Activated CD8-positive, alpha-beta T cell treated with anti-CD3 and anti-CD28 coated beads, Interleukin-2, amount 10 ng/mL, durations not matched to agents 7 days and 5 days (primary cell): ENCODE data around the gene KIAA0753. TPM values are rescaled to one million over a fixed set of nuclear protein-coding genes. Genes with fewer than 3 reads are reported as not detected.

Experiments used
- ATAC-seq: fragments of 150-1000 bp; cut with Tn5 transposase; one replicate; pipeline ENCODE4 v1.10.0; 2021; ENCODE audit warnings: moderate library complexity
- CTCF ChIA-PET: fragments of 350-600 bp; sonication (Branson Sonifier 250); formaldehyde crosslinking; loops from one replicate; lab custom pipeline; 2021; ENCODE audit warnings: antibody characterized with exemption; lab: Charles Lee
- POLR2A ChIA-PET: fragments of 350-600 bp; sonication (Branson Sonifier 250); formaldehyde crosslinking; loops from one replicate; lab custom pipeline; 2021; ENCODE audit warnings: antibody characterized with exemption; lab: Charles Lee
- DNase-seq: peaks from one replicate; pipeline ENCODE4 v3.0.0-alpha.2; 2020
- H3K27ac Mint-ChIP-seq: one replicate; pipeline ENCODE4 v1.8.0; 2021; ENCODE audit warnings: mild to moderate bottlenecking, mixed read lengths
- H3K27me3 Mint-ChIP-seq: one replicate; pipeline ENCODE4 v1.8.0; 2021; ENCODE audit warnings: low read depth, mixed read lengths
- H3K36me3 Mint-ChIP-seq: one replicate; pipeline ENCODE4 v1.8.0; 2021; ENCODE audit warnings: low read depth, mixed read lengths
- H3K4me1 Mint-ChIP-seq: one replicate; pipeline ENCODE4 v1.8.0; 2021; ENCODE audit warnings: low read depth, mixed read lengths
- H3K4me3 Mint-ChIP-seq: one replicate; pipeline ENCODE4 v1.8.0; 2021; ENCODE audit warnings: mild to moderate bottlenecking, mixed read lengths
- H3K9me3 Mint-ChIP-seq: one replicate; pipeline ENCODE4 v1.8.0; 2022; ENCODE audit warnings: mixed read lengths; ENCODE audit not compliant: insufficient read depth
- total RNA-seq, 2 experiments: library from RNA; stranded (reverse); gene quantifications; one replicate each; pipeline ENCODE4 v1.2.3, GENCODE V29; 2021

Gene KIAA0753
- total RNA-seq, 2 experiments from 2014 or later = 14.0 to 19.5 TPM

DNA sequence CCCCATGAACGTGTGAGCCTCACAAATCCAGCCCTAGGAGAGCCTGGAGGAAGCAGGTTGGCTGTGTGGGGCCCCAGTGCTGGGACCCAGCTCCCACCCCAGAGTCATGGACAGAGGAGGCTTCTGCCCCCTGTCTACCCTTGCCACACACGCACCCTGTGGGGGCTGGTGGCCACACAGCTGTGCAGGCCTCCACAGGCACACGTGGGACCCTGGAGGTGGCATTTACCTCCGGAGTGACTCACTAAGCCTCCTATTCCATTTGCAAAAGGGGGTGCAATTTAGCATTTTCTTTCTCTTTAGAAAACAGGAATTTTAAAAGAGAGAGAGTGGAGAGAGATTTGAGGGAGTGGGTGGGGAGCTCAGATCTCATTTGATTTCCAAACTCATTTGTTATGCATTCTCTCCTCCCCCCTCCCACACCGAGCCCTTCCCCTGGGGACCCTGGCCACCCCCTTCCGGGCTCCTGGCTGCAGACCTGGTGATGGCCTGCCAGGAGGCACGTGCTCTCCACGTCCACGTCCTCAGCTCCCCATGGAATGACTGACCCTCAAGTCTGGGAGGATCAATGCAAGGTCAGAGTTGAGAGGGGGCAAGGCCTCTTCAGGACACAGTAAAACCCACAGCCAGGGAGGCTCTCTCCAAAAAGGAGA lies 91.0 kb downstream of the KIAA0753 start:
- DNase-seq = no peak
- Mint-ChIP-seq H3K9me3 (no peaks in the 10 kb centered on the region), H3K4me1 (peaks cover 21% of the 10 kb centered on the region), H3K27me3 (peaks cover 16% of the 10 kb centered on the region), H3K4me3 (no peak overlapping the region), H3K27ac (peak overlapping the region; percentile 79), H3K36me3 (no peaks in the 10 kb centered on the region)
- ATAC-seq = no peak
- ChIA-PET POLR2A (interaction anchor here (1.3 kb wide), 1 partner anchor 90 kb away, joined by 3 read pairs; a partner anchor contains a TSS), CTCF (interaction anchor here (0.9 to 1.4 kb wide), 2 partner anchors 10 to 28 kb away, joined by 3 read pairs; no protein-coding TSS in a partner anchor)

DNA sequence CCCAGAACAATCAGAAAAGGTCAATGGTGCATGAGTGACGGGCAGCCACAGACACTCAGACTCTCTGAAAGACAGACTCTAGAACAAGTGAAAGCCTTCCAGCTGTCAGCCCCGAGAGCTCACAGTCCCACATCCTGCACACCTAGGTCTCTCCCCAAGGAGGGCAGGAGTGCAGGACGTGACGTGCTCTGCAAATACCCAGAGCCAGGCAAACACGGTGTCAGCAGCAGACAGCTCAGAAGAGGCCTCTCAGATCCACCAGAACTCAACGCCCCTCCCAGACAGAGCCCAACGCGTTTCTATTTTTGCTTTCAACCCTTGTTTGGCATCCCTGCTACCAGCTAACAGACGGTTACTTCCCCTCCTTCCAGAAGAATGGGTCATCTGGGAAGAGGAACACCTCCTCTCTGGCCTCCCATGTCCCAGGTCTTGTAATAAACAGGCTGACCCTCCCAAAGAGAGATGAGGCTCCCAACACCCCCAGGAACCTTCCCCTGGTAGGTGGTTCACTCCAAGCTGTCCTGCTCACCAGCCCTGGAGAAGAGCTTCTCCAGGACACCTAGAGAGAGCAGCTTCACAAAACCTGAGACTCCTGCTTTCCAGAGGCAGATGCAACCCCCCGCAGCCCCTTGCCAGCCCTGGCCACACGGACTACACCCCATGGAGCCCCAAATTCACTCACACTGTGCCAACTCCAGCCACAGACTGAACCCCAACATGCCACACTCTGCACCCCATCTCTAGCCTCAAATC lies 91.8 kb downstream of the KIAA0753 start:
- POLR2A ChIA-PET = interaction anchor here (1.1 to 1.3 kb wide), 2 partner anchors 27 to 91 kb away, joined by 3 to 5 read pairs; a partner anchor contains a TSS
- CTCF ChIA-PET = interaction anchor here (0.9 to 1.7 kb wide), 4 partner anchors 11 to 113 kb away, joined by 3 to 5 read pairs (median 3); no protein-coding TSS in a partner anchor
- ATAC-seq = peak; percentile 87
- Mint-ChIP-seq H3K4me3 (no peak overlapping the region), H3K9me3 (no peaks in the 10 kb centered on the region), H3K27me3 (peaks cover 9% of the 10 kb centered on the region), H3K27ac (peak overlapping the region; percentile 79), H3K36me3 (no peaks in the 10 kb centered on the region), H3K4me1 (peaks cover 21% of the 10 kb centered on the region)
- DNase-seq = peak; percentile 70

DNA sequence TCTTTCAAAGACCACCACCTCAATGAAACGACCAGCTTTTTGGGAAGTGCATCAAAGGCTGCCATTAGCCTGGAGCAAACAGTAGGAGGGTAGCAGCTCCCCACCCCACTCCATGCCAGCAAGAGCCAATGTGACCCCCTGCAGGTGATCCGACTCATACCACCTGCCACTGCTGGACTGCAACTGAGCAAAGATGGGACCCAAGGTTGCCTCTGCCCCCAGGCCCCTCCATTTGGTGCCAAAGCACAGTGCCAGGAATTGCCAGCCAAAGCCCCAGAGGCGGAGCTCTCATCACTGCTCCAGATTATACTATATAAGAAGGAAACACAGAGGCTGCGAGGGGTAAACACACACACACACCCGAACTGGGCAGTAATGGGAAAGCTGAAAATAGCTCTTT lies 92.5 kb downstream of the KIAA0753 start:
- peak overlapping the region; percentile 79 for H3K27ac Mint-ChIP-seq
- ATAC-seq = no peak
- ChIA-PET POLR2A (interaction anchor here (1.1 kb wide), 1 partner anchor 28 kb away, joined by 5 read pairs; no protein-coding TSS in a partner anchor), CTCF (interaction anchor here (0.9 to 1.7 kb wide), 3 partner anchors 76 to 294 kb away, joined by 3 to 5 read pairs (median 3); no protein-coding TSS in a partner anchor)
- no peaks in the 10 kb centered on the region for H3K9me3 Mint-ChIP-seq
- peaks cover 21% of the 10 kb centered on the region for H3K4me1 Mint-ChIP-seq
- no peak for DNase-seq
- H3K27me3 Mint-ChIP-seq = peaks cover 2% of the 10 kb centered on the region
- no peaks in the 10 kb centered on the region for H3K36me3 Mint-ChIP-seq
- H3K4me3 Mint-ChIP-seq = no peak overlapping the region

DNA sequence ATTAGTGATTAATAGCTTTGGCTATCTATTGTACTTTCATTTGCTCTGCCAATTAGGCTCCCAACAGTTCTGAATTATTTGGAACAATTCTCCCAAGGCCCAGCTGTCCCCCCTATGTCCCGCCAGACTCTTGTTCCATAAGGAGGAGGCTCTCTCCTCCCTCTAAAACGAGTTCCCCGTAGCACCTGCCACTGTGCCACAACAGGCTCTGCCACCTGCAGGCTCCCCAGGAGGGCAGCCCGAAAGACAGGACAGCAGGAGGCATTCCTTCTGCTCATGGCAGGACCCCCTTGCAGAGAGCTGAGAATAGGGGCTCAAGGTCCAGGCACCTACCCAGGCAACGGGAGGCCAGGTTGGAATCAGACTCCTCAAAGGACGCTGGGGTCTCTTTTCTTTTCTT lies 93.2 kb downstream of the KIAA0753 start:
- peaks cover under 1% of the 10 kb centered on the region for H3K27me3 Mint-ChIP-seq
- no peak for DNase-seq
- H3K36me3 Mint-ChIP-seq = no peaks in the 10 kb centered on the region
- CTCF ChIA-PET = interaction anchor here (0.9 to 1.7 kb wide), 2 partner anchors 75 to 295 kb away, joined by 3 to 5 read pairs; no protein-coding TSS in a partner anchor
- peaks cover 21% of the 10 kb centered on the region for H3K4me1 Mint-ChIP-seq
- H3K27ac Mint-ChIP-seq = no peak overlapping the region
- no peak for ATAC-seq
- POLR2A ChIA-PET = no interaction called here
- H3K9me3 Mint-ChIP-seq = no peaks in the 10 kb centered on the region
- no peak overlapping the region for H3K4me3 Mint-ChIP-seq

DNA sequence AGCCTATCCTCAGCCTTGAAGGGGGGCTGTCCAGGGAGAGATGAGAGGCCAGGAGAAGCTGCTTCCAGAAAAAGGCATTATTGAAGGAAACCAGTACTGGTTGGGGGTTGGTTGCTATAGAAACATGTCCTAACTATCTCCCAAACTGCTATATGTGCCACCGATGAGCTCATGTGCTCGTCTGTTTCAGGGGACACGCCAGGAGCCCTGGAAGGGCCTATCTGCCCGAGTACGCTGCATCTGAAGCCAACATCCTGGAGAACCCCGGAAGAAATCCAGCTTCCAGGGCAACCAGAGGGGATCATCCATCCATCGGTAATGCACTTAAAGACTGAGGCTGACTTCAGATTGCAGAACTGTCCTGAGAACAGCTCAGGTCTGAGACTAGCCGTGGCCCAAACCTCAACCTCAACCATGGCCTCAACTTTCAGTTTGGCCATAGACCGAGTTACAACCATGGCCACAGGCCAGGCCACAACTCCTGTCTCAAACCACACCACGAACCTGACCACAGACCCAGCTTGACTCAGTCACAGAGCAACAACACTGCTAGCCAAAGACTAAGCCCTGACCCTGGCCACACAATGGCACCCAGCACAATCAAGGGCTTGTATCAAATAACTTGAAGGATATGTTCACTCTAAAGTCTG lies 94.3 kb downstream of the KIAA0753 start:
- no peak for ATAC-seq
- H3K27me3 Mint-ChIP-seq = peaks cover 3% of the 10 kb centered on the region
- H3K36me3 Mint-ChIP-seq = no peaks in the 10 kb centered on the region
- no peak for DNase-seq
- no peaks in the 10 kb centered on the region for H3K9me3 Mint-ChIP-seq
- POLR2A ChIA-PET = no interaction called here
- CTCF ChIA-PET = no interaction called here
- H3K4me3 Mint-ChIP-seq = no peak overlapping the region
- H3K27ac Mint-ChIP-seq = no peak overlapping the region
- peaks cover 21% of the 10 kb centered on the region for H3K4me1 Mint-ChIP-seq

DNA sequence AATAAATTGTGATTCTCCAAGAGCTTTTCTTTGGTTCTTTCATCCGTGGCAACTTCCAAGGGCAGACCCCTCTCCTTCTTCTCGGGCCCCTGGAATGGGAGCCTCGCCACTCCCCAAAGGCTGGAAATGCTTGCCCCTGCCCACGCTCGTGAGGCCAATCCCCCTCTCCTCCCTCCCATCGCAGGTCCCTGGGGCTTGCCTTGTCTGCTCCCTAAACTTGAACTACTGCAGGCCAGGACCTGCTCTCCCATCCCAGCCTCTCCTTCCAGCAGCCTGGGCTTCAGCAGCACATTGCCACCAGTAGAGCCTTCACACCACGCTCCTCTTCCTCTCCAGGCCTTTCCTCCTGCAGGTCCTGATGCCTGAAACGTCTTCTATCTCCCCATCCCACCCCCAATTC lies 95.2 kb downstream of the KIAA0753 start:
- H3K27ac Mint-ChIP-seq = no peak overlapping the region

DNA sequence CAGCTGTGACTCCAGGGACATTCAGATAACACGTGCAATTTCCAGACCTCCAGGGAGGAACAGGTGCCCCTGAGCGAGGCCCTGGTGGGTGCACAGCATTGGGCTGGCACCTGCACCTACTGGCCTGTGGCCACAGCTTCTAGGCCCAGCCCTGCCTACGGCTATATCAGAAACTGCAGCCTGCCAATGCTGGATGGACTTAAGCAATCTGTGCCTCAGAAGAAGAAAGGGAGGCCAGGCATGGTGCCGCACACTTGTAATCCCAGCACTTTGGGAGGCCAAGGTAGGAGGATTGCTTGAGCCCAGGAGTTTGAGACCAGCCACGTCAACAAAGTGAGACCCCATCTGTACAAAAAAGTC lies 96.5 kb downstream of the KIAA0753 start:
- POLR2A ChIA-PET = no interaction called here
- no peak for DNase-seq
- Mint-ChIP-seq H3K27me3 (peaks cover 3% of the 10 kb centered on the region), H3K36me3 (no peaks in the 10 kb centered on the region), H3K27ac (no peak overlapping the region), H3K4me3 (no peak overlapping the region), H3K9me3 (no peaks in the 10 kb centered on the region), H3K4me1 (peaks cover 16% of the 10 kb centered on the region)
- ATAC-seq = no peak
- CTCF ChIA-PET = no interaction called here

More for the DNA sequence above, 95.2 kb downstream of the KIAA0753 start:
- CTCF ChIA-PET = no interaction called here
- POLR2A ChIA-PET = no interaction called here
- Mint-ChIP-seq H3K36me3 (no peaks in the 10 kb centered on the region), H3K27me3 (peaks cover 3% of the 10 kb centered on the region), H3K9me3 (no peaks in the 10 kb centered on the region), H3K4me3 (no peak overlapping the region), H3K4me1 (peaks cover 21% of the 10 kb centered on the region)
- no peak for ATAC-seq
- no peak for DNase-seq

DNA sequence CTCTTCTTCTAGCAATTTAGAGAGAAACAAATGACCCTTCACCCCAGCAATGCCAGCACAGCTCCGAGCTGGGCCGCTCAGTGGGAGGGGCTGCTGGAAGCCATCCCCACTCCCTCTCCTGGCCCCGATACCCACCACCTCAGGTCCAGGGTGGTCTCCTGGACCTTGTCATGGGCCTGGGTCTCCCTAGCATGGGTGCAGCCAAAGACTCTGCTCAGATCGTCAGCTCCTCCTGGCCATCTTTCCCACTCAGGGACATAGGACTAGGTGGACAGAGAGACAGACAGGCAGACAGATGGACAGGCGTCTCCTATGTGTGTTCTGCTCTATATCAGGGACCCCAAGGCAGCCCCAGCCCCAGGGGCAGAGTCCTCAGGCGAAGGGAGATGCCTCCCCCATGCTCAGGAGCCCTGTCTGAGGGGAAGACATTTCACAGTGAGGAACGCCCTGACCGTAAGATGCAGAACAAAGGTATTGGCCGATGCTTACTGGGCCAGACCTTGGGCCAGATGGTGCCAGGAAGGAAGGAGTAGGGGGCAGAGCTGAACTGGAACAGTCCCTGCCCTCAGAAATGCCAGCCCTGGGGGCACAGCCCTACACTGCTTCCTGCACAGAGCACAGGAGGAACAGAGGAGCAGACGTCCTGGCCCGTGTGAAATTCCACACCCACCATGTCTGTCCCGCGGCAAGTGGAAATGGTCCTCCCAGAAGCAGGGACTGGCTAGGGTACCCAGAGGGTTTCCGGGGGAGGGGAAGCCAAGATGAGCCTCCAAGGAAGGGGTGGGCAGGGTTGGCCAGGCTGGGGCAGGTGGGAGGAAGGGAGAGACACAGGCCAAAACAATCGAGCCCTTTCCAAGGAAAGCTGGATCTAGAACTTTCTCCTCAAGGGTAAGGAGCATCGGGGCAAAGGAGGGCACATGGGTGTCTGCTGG lies 97.2 kb downstream of the KIAA0753 start:
- Mint-ChIP-seq H3K36me3 (no peaks in the 10 kb centered on the region), H3K27ac (no peak overlapping the region), H3K9me3 (no peaks in the 10 kb centered on the region), H3K4me3 (no peak overlapping the region), H3K4me1 (peaks cover 10% of the 10 kb centered on the region), H3K27me3 (peaks cover 3% of the 10 kb centered on the region)
- ChIA-PET CTCF (no interaction called here), POLR2A (no interaction called here)
- DNase-seq (no peak), ATAC-seq (no peak)

DNA sequence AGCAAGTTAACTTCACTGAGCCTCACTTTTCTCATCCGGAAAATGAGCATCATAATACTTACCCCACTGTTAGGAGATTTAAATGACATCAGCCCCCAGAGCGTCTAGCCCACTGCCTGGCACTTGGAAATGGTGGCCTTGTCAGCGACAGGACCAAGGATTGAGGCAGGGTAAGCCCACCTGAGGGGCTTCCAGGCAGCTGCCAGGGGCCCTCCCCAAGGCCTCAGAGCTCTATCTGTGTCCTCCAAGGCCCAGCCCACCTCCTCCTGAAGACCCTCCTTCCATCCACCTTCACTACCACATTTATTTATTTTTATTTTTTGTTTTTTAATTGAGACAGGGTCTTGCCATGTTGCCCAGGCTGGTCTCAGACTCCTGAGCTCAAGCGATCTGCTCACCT lies 97.9 kb downstream of the KIAA0753 start:
- Mint-ChIP-seq H3K4me3 (no peak overlapping the region), H3K27ac (no peak overlapping the region), H3K36me3 (no peaks in the 10 kb centered on the region), H3K4me1 (peaks cover 5% of the 10 kb centered on the region), H3K9me3 (no peaks in the 10 kb centered on the region), H3K27me3 (peaks cover 3% of the 10 kb centered on the region)
- CTCF ChIA-PET = no interaction called here
- ATAC-seq (no peak), DNase-seq (no peak)
- POLR2A ChIA-PET = no interaction called here

DNA sequence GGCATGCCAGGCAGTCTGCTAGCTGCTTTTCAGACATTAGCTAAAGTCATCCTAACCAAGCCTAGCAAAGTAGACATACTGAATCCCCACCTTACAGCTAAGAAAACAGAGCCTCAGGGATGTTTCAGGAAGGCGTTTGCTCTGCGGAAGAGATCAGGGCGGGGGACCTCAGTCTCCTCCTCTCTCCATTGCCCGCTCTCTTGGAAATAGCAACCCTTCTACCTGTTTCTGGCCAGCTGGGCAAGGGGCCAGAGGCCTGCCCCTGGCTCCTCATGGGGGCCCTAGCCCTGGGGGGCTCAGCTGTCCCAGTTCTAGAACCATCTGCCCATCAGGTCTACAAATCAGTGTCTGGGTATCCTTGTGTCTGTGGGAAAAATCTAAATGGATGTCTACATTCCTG lies 98.6 kb downstream of the KIAA0753 start:
- ChIA-PET CTCF (no interaction called here), POLR2A (no interaction called here)
- ATAC-seq (no peak), DNase-seq (no peak)
- peaks cover 5% of the 10 kb centered on the region for H3K4me1 Mint-ChIP-seq
- H3K27me3 Mint-ChIP-seq = peaks cover 3% of the 10 kb centered on the region
- no peak overlapping the region for H3K4me3 Mint-ChIP-seq
- no peak overlapping the region for H3K27ac Mint-ChIP-seq
- H3K9me3 Mint-ChIP-seq = no peaks in the 10 kb centered on the region
- no peaks in the 10 kb centered on the region for H3K36me3 Mint-ChIP-seq

DNA sequence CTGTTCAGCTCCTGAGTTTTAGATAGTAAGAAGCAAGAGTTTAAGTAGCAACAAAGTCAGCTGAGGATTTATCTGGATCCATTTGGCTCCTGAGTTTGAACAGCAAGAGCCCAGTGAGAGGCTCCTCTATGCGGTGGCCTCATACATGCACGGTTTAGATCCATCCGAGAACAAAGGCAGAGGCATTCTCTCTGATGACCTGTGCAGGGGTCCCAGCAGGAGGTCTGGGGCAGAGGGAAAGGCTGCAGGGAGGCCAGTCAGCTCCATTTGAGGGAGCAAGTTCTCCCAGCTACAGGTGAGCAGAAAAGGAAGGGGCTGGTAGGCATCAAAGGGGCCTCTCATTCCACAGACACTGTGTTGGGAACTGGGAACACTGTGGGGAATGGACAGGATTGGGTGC lies 100.6 kb downstream of the KIAA0753 start:
- H3K27ac Mint-ChIP-seq = no peak overlapping the region
- CTCF ChIA-PET = no interaction called here
- no peaks in the 10 kb centered on the region for H3K36me3 Mint-ChIP-seq
- ATAC-seq = no peak
- H3K9me3 Mint-ChIP-seq = no peaks in the 10 kb centered on the region
- DNase-seq = no peak
- peaks cover 3% of the 10 kb centered on the region for H3K27me3 Mint-ChIP-seq
- H3K4me1 Mint-ChIP-seq = no peaks in the 10 kb centered on the region
- H3K4me3 Mint-ChIP-seq = no peak overlapping the region
- POLR2A ChIA-PET = no interaction called here
